ENCODE data around the gene STRIP2. TPM values are rescaled to one million over a fixed set of nuclear protein-coding genes. Genes with fewer than 3 reads are reported as not detected.

The STRIP2 gene
- total RNA-seq, 1 experiment from 2014 or later = 9.1 TPM

DNA sequence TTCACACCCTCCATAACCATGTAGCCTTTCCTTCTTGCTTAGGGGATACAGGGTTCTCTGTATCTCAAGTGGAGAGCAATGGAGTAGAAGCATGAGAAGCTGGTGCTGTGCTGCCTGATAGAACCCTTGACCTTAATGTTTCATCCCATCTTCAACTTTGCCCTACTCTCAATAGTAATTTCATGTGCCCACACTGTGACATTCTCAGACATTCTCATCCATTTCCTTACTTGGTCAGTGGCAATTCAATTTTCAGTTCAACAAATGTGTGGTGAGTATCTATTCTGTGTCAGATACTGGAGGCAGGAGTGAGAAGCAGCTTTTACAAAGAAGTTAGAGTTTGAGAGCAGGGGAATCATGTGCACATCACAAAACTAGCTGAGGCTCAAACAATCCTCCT is 16.1 kb downstream of the STRIP2 start:
- H3K36me3 ChIP-seq (ENCODE audit: insufficient read depth, low read length, poor library complexity, severe bottlenecking) = peaks cover 3% of the 10 kb centered on the region
- no TSS peak for BruUV-seq (replicated peaks)
- H3K4me3 ChIP-seq (ENCODE audit: low read depth, low read length, poor library complexity, severe bottlenecking) = no peak overlapping the region
- intact Hi-C loops (cut with micrococcal nuclease; ENCODE audit: unreplicated experiment) = no loop called here
- H3K27me3 ChIP-seq (replicated peaks; ENCODE audit: insufficient read depth, low read depth, low read length, poor library complexity) = no peaks in the 10 kb centered on the region
- no peak for DNase-seq (ENCODE audit: low spot score)
- CTCF ChIA-PET = no interaction called here
- POLR2A ChIA-PET (ENCODE audit: low non-redundant PET) = no interaction called here
- H3K27ac ChIP-seq (ENCODE audit: low read depth, low read length, poor library complexity, severe bottlenecking) = no peak overlapping the region
- H3K9me3 ChIP-seq (ENCODE audit: low read depth, low read length, poor library complexity, severe bottlenecking) = no peaks in the 10 kb centered on the region
- H3K4me1 ChIP-seq (ENCODE audit: insufficient read depth, low read length, poor library complexity, severe bottlenecking) = no peaks in the 10 kb centered on the region
- TF ChIP-seq EZH2 (IDR thresholded peaks at IDR 0.05; ENCODE audit: borderline replicate concordance, low read depth, low read length, poor library complexity, severe bottlenecking) = no peak
- TF ChIP-seq, protein P1, sequence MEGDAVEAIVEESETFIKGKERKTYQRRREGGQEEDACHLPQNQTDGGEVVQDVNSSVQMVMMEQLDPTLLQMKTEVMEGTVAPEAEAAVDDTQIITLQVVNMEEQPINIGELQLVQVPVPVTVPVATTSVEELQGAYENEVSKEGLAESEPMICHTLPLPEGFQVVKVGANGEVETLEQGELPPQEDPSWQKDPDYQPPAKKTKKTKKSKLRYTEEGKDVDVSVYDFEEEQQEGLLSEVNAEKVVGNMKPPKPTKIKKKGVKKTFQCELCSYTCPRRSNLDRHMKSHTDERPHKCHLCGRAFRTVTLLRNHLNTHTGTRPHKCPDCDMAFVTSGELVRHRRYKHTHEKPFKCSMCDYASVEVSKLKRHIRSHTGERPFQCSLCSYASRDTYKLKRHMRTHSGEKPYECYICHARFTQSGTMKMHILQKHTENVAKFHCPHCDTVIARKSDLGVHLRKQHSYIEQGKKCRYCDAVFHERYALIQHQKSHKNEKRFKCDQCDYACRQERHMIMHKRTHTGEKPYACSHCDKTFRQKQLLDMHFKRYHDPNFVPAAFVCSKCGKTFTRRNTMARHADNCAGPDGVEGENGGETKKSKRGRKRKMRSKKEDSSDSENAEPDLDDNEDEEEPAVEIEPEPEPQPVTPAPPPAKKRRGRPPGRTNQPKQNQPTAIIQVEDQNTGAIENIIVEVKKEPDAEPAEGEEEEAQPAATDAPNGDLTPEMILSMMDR (conservative IDR thresholded peaks at IDR 0.05; ENCODE audit: low read depth, low read length) = no peak

DNA sequence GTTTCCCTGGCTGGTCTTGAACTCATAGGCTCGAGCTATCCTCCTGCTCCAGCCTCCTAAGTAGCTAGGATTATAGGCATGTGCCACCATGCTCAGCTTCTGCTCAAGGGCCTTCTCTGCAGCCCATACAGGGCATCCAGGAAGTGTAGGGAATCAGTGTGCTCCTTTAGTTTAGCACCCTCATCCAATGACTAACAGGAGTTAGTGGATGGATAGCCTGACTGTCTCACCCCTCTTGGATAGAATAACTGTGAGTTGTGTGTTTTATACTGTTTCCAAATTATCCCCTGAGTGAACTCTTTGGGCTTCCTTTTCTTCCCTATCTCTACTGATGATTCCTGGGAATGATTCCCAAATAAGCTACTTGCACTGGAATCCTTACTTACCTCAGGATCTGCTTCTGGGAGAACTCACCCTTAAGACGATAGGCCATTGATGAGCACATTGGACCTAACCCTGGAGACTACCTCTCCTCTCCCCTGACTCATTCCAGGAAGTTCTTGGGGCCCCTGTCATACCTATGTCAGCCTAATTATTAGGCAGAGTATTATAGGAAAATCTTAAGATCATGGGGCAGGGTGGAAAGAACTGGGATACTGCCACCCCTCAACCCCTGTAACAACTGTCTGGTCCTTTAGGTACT is 18.5 kb downstream of the STRIP2 start:
- no TSS peak for BruUV-seq (replicated peaks)
- Histone ChIP-seq H3K4me3 (ENCODE audit: low read depth, low read length, poor library complexity, severe bottlenecking) (no peak overlapping the region), H3K27me3 (replicated peaks; ENCODE audit: insufficient read depth, low read depth, low read length, poor library complexity) (no peaks in the 10 kb centered on the region), H3K36me3 (ENCODE audit: insufficient read depth, low read length, poor library complexity, severe bottlenecking) (peaks cover 5% of the 10 kb centered on the region), H3K4me1 (ENCODE audit: insufficient read depth, low read length, poor library complexity, severe bottlenecking) (no peaks in the 10 kb centered on the region), H3K9me3 (ENCODE audit: low read depth, low read length, poor library complexity, severe bottlenecking) (no peaks in the 10 kb centered on the region), H3K27ac (ENCODE audit: low read depth, low read length, poor library complexity, severe bottlenecking) (no peak overlapping the region)
- DNase-seq (ENCODE audit: low spot score) = no peak
- no peak for TF ChIP-seq EZH2 (IDR thresholded peaks at IDR 0.05; ENCODE audit: borderline replicate concordance, low read depth, low read length, poor library complexity, severe bottlenecking)
- TF ChIP-seq, protein P1 (conservative IDR thresholded peaks at IDR 0.05; ENCODE audit: low read depth, low read length) = no peak
- intact Hi-C loops (cut with micrococcal nuclease; ENCODE audit: unreplicated experiment) = no loop called here
- CTCF ChIA-PET = no interaction called here
- POLR2A ChIA-PET (ENCODE audit: low non-redundant PET) = no interaction called here

DNA sequence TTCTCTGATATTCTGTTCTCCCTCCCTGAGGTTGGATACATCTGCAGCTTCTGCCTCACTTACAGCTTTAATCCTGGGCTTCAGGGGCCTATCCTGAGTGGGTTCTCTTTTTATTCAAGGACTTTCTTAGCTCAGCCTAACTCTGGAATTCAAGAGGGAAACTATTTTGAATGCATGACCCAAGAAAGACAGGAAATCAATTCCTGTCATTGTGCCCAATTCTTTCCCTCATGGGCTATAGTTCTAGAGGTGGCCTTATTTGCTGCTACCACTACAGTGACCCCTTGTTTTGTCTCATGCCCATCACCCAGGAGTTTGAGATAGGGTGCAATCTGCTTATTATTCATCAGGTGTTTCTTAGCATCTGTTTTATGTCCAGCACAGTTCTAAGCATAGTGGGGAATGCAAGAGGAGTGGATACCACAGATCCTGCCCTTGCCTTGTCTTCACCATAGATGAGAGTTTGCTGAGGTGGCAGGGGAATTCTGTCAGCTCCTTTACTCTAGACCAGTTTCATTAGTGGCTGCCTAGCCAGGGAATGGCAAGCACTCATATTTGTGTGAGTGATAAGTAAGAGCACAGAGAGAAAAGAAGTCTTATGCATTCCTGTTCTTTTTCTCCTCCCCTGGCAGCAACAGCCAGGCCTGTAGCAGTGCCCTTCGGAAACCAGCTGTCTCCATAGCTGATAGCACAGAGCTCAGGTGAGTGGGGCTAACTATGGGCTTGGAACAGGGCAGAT is 19.4 kb downstream of the STRIP2 start:
- Histone ChIP-seq H3K36me3 (ENCODE audit: insufficient read depth, low read length, poor library complexity, severe bottlenecking) (peaks cover 5% of the 10 kb centered on the region), H3K27ac (ENCODE audit: low read depth, low read length, poor library complexity, severe bottlenecking) (no peak overlapping the region), H3K4me1 (ENCODE audit: insufficient read depth, low read length, poor library complexity, severe bottlenecking) (no peaks in the 10 kb centered on the region), H3K4me3 (ENCODE audit: low read depth, low read length, poor library complexity, severe bottlenecking) (no peak overlapping the region), H3K27me3 (replicated peaks; ENCODE audit: insufficient read depth, low read depth, low read length, poor library complexity) (no peaks in the 10 kb centered on the region), H3K9me3 (ENCODE audit: low read depth, low read length, poor library complexity, severe bottlenecking) (no peaks in the 10 kb centered on the region)
- POLR2A ChIA-PET (ENCODE audit: low non-redundant PET) = no interaction called here
- CTCF ChIA-PET = no interaction called here
- no peak for TF ChIP-seq EZH2 (IDR thresholded peaks at IDR 0.05; ENCODE audit: borderline replicate concordance, low read depth, low read length, poor library complexity, severe bottlenecking)
- TF ChIP-seq, protein P1 (conservative IDR thresholded peaks at IDR 0.05; ENCODE audit: low read depth, low read length) = no peak
- BruUV-seq (replicated peaks) = no TSS peak
- DNase-seq (ENCODE audit: low spot score) = no peak
- intact Hi-C loops (cut with micrococcal nuclease; ENCODE audit: unreplicated experiment) = no loop called here
